K562 (cell line): ENCODE measurements around the gene SLC25A33. TPM values are rescaled to one million over a fixed set of nuclear protein-coding genes. Genes with fewer than 3 reads are reported as not detected.

Source experiments
- CHD1 ChIP-seq: fragments of 200-600 bp; sonication (generic); IDR thresholded peaks from one replicate; pipeline ENCODE4 v1.6.1; 2012; ENCODE audit warnings: mild to moderate bottlenecking, moderate library complexity, low read length, inconsistent platforms
- ELK3 ChIP-seq: fragments of 450-650 bp; formaldehyde crosslinking; IDR thresholded peaks from 2 replicates; pipeline ENCODE4 v1.4.0; 2020; ENCODE audit warnings: mild to moderate bottlenecking
- KDM1A ChIP-seq, 2 experiments: fragments of 450-650 bp; IDR thresholded peaks; 2 replicates each; pipeline ENCODE4 v1.6.1; 2016; ENCODE audit warnings: mild to moderate bottlenecking in 2 of 2
- NCOR1 ChIP-seq: fragments of 450-650 bp; IDR thresholded peaks from 2 replicates; pipeline ENCODE4 v1.6.1; 2016; ENCODE audit warnings: mild to moderate bottlenecking, moderate library complexity
- OTX1 ChIP-seq: fragments of 450-650 bp; formaldehyde crosslinking; IDR thresholded peaks from 2 replicates; pipeline ENCODE4 v1.4.0; 2022; ENCODE audit warnings: mild to moderate bottlenecking
- PRPF4 ChIP-seq: fragments of 200-400 bp; formaldehyde crosslinking; IDR thresholded peaks from one replicate; pipeline ENCODE4 v1.6.1; 2017; ENCODE audit warnings: low read length, low read depth, mild to moderate bottlenecking; ENCODE audit not compliant: insufficient read depth, poor library complexity, severe bottlenecking
- ZNF316 ChIP-seq: fragments of 450-650 bp; IDR thresholded peaks from 2 replicates; pipeline ENCODE4 v1.6.1; 2016
- polyA plus RNA-seq, 8 experiments: library from polyadenylated mRNA; depleted of rRNA in 4 of 8; stranded (reverse) in 5 of 8; unstranded in 3 of 8; fragments of >200 nt; fragmentation: Nextera tagmentation in 2 of 8; fragmentation: Illumina TruSeq in 1 of 8; extraction: Ambion mirVana in 2 of 8; extraction: Trizol in 1 of 8; gene quantifications; 2 replicates each; pipeline versions ENCODE4 v1.2.1 to v1.2.3, GENCODE V29; 2011 to 2014; ENCODE audit warnings: inconsistent platforms in 1 of 8, missing spikeins in 1 of 8
- total RNA-seq, 7 experiments: library from RNA; depleted of rRNA in 6 of 7; stranded (reverse); fragments of >200 nt in 6 of 7; fragmentation: Illumina TruSeq in 2 of 7; extraction: Trizol in 2 of 7; gene quantifications; 2 replicates each; pipeline versions ENCODE4 v1.2.1 to v1.2.3, GENCODE V29; 2011 to 2021; ENCODE audit warnings: low replicate concordance in 1 of 7
- TF ChIP-seq, protein P1 (sequence below), 3 experiments: fragments of 200-800 bp in 1 of 3; sonication (Bioruptor generic) in 1 of 3; sonication (generic) in 1 of 3; formaldehyde crosslinking in 1 of 3; IDR thresholded peaks; 2 replicates each; pipeline versions ENCODE4 v1.6.1 to v1.8.0; 2016 to 2022; ENCODE audit warnings: mild to moderate bottlenecking in 2 of 3, missing compliant biosample characterization in 2 of 3, missing genetic modification characterization in 2 of 3, missing genetic modification reagents in 1 of 3
- TF ChIP-seq, protein P2 (sequence below), 2 experiments: fragments of 450-650 bp in 1 of 2; sonication (generic) in 1 of 2; formaldehyde crosslinking in 1 of 2; IDR thresholded peaks; 2 replicates each; pipeline versions ENCODE4 v1.7.1 to v1.9.0; 2016 to 2022; ENCODE audit warnings: inconsistent platforms in 1 of 2, mild to moderate bottlenecking in 1 of 2, missing genetic modification reagents in 1 of 2
- TF ChIP-seq, protein P3 (sequence below): sonication (generic); formaldehyde crosslinking; IDR thresholded peaks from 2 replicates; pipeline ENCODE4 v1.8.0; 2022; ENCODE audit warnings: mild to moderate bottlenecking, missing genetic modification reagents

Gene SLC25A33
- total and polyA plus RNA-seq, 9 of the 15 experiments (the other 6 are each of a cell fraction or from before 2014, with no cell fraction given): 3.2 to 23.5 (median 17.5) TPM

- TF ChIP-seq NCOR1: no peak
- TF ChIP-seq PRPF4: no peak
- TF ChIP-seq ELK3 (CRISPR knock-in tag): no peak
- peak; percentile 52; the same call in 1 of the 2 replicates for TF ChIP-seq OTX1 (CRISPR knock-in tag)
- peak in 1 of 2 experiments; percentile 77; a peak in 2 of 4 replicates for TF ChIP-seq KDM1A (IDR thresholded peaks at IDR 0.05)
- TF ChIP-seq, protein P1, sequence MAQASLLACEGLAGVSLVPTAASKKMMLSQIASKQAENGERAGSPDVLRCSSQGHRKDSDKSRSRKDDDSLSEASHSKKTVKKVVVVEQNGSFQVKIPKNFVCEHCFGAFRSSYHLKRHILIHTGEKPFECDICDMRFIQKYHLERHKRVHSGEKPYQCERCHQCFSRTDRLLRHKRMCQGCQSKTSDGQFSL (CRISPR knock-in tag; IDR thresholded peaks at IDR 0.05): peak; percentile 79
- TF ChIP-seq, protein P1 (tag; IDR thresholded peaks at IDR 0.05): peak in 1 of 2 experiments; percentile 76; a peak in 2 of 4 replicates
- TF ChIP-seq CHD1: peak; percentile 38
- TF ChIP-seq ZNF316: no peak
- TF ChIP-seq, protein P2, sequence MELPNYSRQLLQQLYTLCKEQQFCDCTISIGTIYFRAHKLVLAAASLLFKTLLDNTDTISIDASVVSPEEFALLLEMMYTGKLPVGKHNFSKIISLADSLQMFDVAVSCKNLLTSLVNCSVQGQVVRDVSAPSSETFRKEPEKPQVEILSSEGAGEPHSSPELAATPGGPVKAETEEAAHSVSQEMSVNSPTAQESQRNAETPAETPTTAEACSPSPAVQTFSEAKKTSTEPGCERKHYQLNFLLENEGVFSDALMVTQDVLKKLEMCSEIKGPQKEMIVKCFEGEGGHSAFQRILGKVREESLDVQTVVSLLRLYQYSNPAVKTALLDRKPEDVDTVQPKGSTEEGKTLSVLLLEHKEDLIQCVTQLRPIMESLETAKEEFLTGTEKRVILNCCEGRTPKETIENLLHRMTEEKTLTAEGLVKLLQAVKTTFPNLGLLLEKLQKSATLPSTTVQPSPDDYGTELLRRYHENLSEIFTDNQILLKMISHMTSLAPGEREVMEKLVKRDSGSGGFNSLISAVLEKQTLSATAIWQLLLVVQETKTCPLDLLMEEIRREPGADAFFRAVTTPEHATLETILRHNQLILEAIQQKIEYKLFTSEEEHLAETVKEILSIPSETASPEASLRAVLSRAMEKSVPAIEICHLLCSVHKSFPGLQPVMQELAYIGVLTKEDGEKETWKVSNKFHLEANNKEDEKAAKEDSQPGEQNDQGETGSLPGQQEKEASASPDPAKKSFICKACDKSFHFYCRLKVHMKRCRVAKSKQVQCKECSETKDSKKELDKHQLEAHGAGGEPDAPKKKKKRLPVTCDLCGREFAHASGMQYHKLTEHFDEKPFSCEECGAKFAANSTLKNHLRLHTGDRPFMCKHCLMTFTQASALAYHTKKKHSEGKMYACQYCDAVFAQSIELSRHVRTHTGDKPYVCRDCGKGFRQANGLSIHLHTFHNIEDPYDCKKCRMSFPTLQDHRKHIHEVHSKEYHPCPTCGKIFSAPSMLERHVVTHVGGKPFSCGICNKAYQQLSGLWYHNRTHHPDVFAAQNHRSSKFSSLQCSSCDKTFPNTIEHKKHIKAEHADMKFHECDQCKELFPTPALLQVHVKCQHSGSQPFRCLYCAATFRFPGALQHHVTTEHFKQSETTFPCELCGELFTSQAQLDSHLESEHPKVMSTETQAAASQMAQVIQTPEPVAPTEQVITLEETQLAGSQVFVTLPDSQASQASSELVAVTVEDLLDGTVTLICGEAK (IDR thresholded peaks at IDR 0.05): peak; percentile 33; the same call in 1 of the 2 replicates
- TF ChIP-seq, protein P2 (CRISPR knock-in tag; IDR thresholded peaks at IDR 0.05): no peak
- TF ChIP-seq, protein P3, sequence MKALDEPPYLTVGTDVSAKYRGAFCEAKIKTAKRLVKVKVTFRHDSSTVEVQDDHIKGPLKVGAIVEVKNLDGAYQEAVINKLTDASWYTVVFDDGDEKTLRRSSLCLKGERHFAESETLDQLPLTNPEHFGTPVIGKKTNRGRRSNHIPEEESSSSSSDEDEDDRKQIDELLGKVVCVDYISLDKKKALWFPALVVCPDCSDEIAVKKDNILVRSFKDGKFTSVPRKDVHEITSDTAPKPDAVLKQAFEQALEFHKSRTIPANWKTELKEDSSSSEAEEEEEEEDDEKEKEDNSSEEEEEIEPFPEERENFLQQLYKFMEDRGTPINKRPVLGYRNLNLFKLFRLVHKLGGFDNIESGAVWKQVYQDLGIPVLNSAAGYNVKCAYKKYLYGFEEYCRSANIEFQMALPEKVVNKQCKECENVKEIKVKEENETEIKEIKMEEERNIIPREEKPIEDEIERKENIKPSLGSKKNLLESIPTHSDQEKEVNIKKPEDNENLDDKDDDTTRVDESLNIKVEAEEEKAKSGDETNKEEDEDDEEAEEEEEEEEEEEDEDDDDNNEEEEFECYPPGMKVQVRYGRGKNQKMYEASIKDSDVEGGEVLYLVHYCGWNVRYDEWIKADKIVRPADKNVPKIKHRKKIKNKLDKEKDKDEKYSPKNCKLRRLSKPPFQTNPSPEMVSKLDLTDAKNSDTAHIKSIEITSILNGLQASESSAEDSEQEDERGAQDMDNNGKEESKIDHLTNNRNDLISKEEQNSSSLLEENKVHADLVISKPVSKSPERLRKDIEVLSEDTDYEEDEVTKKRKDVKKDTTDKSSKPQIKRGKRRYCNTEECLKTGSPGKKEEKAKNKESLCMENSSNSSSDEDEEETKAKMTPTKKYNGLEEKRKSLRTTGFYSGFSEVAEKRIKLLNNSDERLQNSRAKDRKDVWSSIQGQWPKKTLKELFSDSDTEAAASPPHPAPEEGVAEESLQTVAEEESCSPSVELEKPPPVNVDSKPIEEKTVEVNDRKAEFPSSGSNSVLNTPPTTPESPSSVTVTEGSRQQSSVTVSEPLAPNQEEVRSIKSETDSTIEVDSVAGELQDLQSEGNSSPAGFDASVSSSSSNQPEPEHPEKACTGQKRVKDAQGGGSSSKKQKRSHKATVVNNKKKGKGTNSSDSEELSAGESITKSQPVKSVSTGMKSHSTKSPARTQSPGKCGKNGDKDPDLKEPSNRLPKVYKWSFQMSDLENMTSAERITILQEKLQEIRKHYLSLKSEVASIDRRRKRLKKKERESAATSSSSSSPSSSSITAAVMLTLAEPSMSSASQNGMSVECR: peak; percentile 92
Observed at GRCh38 chr1:9539829-9540550, 725 bp downstream of the SLC25A33 start (continued).
